LNCaP clone FGC (cell line): Measurements from ENCODE around the gene PDCD1.

Source experiments
- DNase-seq: peaks from one replicate; pipeline ENCODE4 v3.0.0-alpha.2; 2011; ENCODE audit warnings: low read depth
- H3K4me3 ChIP-seq: 2 replicates; pipeline ENCODE4 v1.5.1; 2011; ENCODE audit warnings: mild to moderate bottlenecking, low read depth, low read length, control low read depth
- CTCF ChIP-seq: IDR thresholded peaks from 2 replicates; pipeline ENCODE4 v1.5.1; 2012; ENCODE audit warnings: mild to moderate bottlenecking; ENCODE audit not compliant: control insufficient read depth, insufficient read depth; ENCODE audit errors: extremely low read depth

PDCD1 gene

GRCh38 chr2:241882091-241882625, 23.5 kb upstream of the PDCD1 start:
- peak; percentile 63 for DNase-seq
- peak overlapping the region; percentile 53 for H3K4me3 ChIP-seq
- TF ChIP-seq CTCF = 0 out of 2 replicates have a peak, but pooled peaks have one; percentile 10

- no peak for DNase-seq
- H3K4me3 ChIP-seq = peak overlapping the region; percentile 61
- TF ChIP-seq CTCF = no peak
Measured at GRCh38 chr2:241880311-241881073, 21.8 kb upstream of the PDCD1 start.

- no peak for TF ChIP-seq CTCF
- no peak for DNase-seq
- H3K4me3 ChIP-seq = no peak overlapping the region
Measured at GRCh38 chr2:241879326-241879725, 20.6 kb upstream of the PDCD1 start.

GRCh38 chr2:241877989-241878970, 19.6 kb upstream of the PDCD1 start:
- TF ChIP-seq CTCF = peak; percentile 97
- DNase-seq = no peak

GRCh38 chr2:241877197-241877685, 18.5 kb upstream of the PDCD1 start:
- H3K4me3 ChIP-seq = no peak overlapping the region
- TF ChIP-seq CTCF = no peak
- DNase-seq = no peak

More at GRCh38 chr2:241877989-241878970, 19.6 kb upstream of the PDCD1 start:
- H3K4me3 ChIP-seq = no peak overlapping the region

GRCh38 chr2:241876528-241877196, 18.0 kb upstream of the PDCD1 start:
- no peak for TF ChIP-seq CTCF
- no peak overlapping the region for H3K4me3 ChIP-seq
- DNase-seq = no peak
